NT2/D1 (cell line): ENCODE results near the gene NTRK3.

Experiments used
- SUZ12 ChIP-seq: IDR thresholded peaks from 2 replicates; pipeline ENCODE4 v1.6.1; 2011; ENCODE audit not compliant: insufficient read length, insufficient read depth; ENCODE audit errors: extremely low read depth
- YY1 ChIP-seq: IDR thresholded peaks from 2 replicates; pipeline ENCODE4 v1.6.1; 2011; ENCODE audit not compliant: insufficient read length, insufficient read depth
- ZNF274 ChIP-seq: IDR thresholded peaks from 2 replicates; pipeline ENCODE4 v1.6.1; 2011; ENCODE audit warnings: mild to moderate bottlenecking, low read depth, low read length

GRCh38 chr15:88126695-88127431, 129.7 kb downstream of the NTRK3 start:
- TF ChIP-seq YY1 = no peak
- no peak for TF ChIP-seq ZNF274
- no peak for TF ChIP-seq SUZ12
